GM18498 (cell line): ENCODE measurements around the gene SERPINF2.
"Not testable (repeated sequence)": the region's sequence is repeated elsewhere in the genome, so short reads cannot be mapped to it uniquely, and the experiment has no call there.

Experiments used
- ATAC-seq: cut with Tn5 transposase; IDR thresholded peaks from one replicate; pipeline ENCODE4 v1.9.1; 2021; ENCODE audit warnings: mild to moderate bottlenecking, moderate library complexity; ENCODE audit not compliant: unreplicated experiment

SERPINF2 gene

GRCh38 chr17:1762233-1762900, 19.7 kb downstream of the SERPINF2 start:
- ATAC-seq = no peak

- ATAC-seq = no peak
These were observed 20.5 kb downstream of the SERPINF2 start for GRCh38 chr17:1762901-1763898.

- no peak for ATAC-seq
These were observed 21.6 kb downstream of the SERPINF2 start for GRCh38 chr17:1764284-1764683.

GRCh38 chr17:1764705-1765104, 22.0 kb downstream of the SERPINF2 start:
- ATAC-seq = not testable (repeated sequence)

GRCh38 chr17:1765576-1765975, 22.9 kb downstream of the SERPINF2 start:
- ATAC-seq = no peak

- ATAC-seq = no peak
These were observed 23.9 kb downstream of the SERPINF2 start for GRCh38 chr17:1766382-1767135.

GRCh38 chr17:1767358-1767757, 24.7 kb downstream of the SERPINF2 start:
- ATAC-seq = no peak

- ATAC-seq = no peak
These were observed 27.3 kb downstream of the SERPINF2 start for GRCh38 chr17:1769822-1770477.

GRCh38 chr17:1773000-1773695, 30.5 kb downstream of the SERPINF2 start:
- not testable (repeated sequence) for ATAC-seq

GRCh38 chr17:1773696-1774181, 31.1 kb downstream of the SERPINF2 start:
- ATAC-seq = no peak

- no peak for ATAC-seq
These were observed 31.9 kb downstream of the SERPINF2 start for GRCh38 chr17:1774390-1775176.

GRCh38 chr17:1776328-1776727, 33.7 kb downstream of the SERPINF2 start:
- no peak for ATAC-seq

GRCh38 chr17:1776857-1777256, 34.2 kb downstream of the SERPINF2 start:
- ATAC-seq = no peak

- ATAC-seq = no peak
These were observed 37.0 kb downstream of the SERPINF2 start for GRCh38 chr17:1779571-1780131.

- no peak for ATAC-seq
These were observed 39.5 kb downstream of the SERPINF2 start for GRCh38 chr17:1782171-1782567.

GRCh38 chr17:1783271-1783670, 40.6 kb downstream of the SERPINF2 start:
- ATAC-seq = no peak

GRCh38 chr17:1783834-1784611, 41.4 kb downstream of the SERPINF2 start:
- no peak for ATAC-seq

GRCh38 chr17:1785930-1786329, 43.3 kb downstream of the SERPINF2 start:
- ATAC-seq = no peak
